ENCODE data around the gene RAB17.

- TF ChIP-seq POLR2A (IDR thresholded peaks at IDR 0.05; ENCODE audit: low read depth, low read length) (no peak), POLR2AphosphoS5 (IDR thresholded peaks at IDR 0.05; ENCODE audit: low read depth, low read length) (no peak)
These were observed 13.9 kb upstream of the RAB17 start for GRCh38 chr2:237604391-237604790.
